GM21576 (cell line): ENCODE measurements around the gene ARMH4.

ENCODE experiments used
- ATAC-seq: cut with Tn5 transposase; IDR thresholded peaks from one replicate; pipeline ENCODE4 v1.9.1; 2021; ENCODE audit warnings: mild to moderate bottlenecking, moderate library complexity; ENCODE audit not compliant: unreplicated experiment

The ARMH4 gene

GRCh38 chr14:58060077-58060476 lies 91.9 kb downstream of the ARMH4 start:
- ATAC-seq, result no peak

- ATAC-seq, result no peak
These were observed 92.9 kb downstream of the ARMH4 start for GRCh38 chr14:58059126-58059525.

DNA sequence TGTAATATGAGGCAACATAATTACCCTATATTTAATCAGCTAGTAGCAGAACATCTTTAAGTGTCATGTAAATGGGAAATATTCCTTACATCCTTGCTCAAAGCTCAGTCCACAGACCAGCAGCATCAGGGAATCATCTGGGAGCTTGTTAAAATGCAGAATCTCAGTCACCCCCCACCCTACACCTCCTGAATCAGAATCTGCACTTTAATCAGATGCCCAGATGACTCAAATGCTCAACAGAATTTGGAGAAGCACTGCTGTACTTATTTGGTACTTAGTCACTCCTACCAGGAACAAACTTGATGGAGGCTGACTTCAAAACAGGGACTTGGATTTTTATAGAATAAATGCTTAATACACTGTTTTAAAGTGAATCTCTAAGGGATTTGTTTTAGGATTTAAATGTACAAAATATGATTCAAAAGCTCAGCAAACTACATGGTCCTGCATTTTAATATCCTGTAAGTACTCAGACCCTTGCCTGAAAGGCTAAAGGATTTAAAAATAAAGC lies 96.5 kb downstream of the ARMH4 start:
- ATAC-seq, result no peak

DNA sequence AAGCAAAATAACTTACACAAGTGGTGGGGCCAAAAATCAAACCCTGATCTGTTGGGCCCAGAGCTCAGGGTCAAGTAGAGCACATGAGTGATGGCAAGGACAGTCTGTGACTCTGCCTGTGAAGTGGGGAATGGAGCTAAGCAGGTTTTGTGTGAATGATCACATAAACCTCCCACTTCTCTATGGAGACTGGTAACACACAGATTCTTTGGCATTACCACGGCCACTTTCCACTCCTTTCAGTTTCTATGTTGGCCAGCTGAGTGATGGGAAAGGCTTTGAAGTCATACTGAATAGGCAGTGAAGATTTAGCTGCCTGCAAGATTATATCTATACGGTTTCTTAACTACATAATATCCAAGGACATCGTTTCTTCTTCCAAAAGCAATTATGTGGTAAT lies 97.9 kb downstream of the ARMH4 start:
- no peak for ATAC-seq

DNA sequence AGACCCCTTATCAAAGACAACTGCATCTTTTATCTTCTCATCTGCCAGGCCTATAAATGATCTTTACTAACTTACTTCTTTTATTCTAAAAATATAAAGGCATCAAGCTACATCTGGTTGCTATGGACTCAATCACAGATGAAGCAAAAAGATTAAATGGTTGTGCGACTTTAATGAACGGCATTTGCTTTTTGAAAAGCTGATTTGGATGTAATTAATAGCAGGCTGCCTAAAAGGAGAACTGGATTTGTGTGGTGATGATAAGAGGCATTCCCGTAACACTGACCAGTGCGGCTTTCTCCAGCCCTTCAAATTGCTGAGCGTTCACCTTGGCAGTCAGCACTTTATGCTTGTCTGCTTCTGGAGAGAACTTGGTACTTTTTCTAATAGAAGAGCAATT lies 103.8 kb downstream of the ARMH4 start:
- ATAC-seq, result no peak

DNA sequence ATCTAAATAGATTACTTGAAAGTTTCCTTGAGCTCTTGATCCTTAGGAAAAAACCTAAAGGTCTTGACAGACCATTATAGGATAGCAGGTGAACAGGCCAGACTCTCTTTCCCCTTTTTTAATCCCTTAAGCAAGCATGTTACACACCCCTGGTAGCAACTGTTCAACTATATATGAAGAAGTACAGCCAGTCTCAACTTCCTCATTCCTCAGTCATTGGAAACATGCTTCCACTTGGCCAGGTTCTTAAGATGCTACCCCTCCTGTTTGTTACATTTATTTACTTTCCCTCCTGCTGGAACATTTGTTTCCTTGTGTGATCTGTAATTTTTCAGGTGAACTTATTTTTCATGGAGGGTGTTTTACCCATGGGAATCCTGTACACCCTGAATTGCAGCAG lies 124.1 kb downstream of the ARMH4 start:
- no peak for ATAC-seq

- ATAC-seq, result no peak
These were observed 125.0 kb downstream of the ARMH4 start for GRCh38 chr14:58026967-58027366.

- no peak for ATAC-seq
These were observed 125.8 kb downstream of the ARMH4 start for GRCh38 chr14:58026219-58026618.

GRCh38 chr14:58014778-58015177 lies 137.2 kb downstream of the ARMH4 start:
- ATAC-seq, result no peak

- no peak for ATAC-seq
These were observed 149.4 kb downstream of the ARMH4 start for GRCh38 chr14:58002618-58003017.

DNA sequence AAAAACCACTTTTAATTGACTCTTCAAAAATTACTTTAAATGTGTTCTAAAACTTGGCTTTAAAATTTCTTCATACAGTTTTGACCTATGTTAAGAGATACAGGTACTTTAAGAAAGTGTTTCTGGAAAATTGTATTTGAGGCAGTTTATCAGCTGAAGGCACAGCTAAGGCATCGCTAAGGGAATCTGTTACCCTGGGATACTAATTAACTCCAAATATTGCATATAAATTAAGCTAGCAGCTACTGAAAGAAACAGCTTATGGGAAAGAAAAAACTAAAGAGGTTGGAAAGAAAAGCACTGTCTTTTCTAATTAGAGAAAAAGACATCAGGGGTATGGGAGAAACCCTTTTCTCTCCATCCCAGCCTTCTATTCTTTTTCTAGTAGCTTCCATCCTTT lies 152.0 kb downstream of the ARMH4 start:
- ATAC-seq, result no peak

GRCh38 chr14:57999471-57999870 lies 152.5 kb downstream of the ARMH4 start:
- ATAC-seq, result no peak

- ATAC-seq, result no peak
These were observed 153.2 kb downstream of the ARMH4 start for GRCh38 chr14:57998766-57999165.

GRCh38 chr14:57991353-57991752 lies 160.7 kb downstream of the ARMH4 start:
- ATAC-seq, result no peak

DNA sequence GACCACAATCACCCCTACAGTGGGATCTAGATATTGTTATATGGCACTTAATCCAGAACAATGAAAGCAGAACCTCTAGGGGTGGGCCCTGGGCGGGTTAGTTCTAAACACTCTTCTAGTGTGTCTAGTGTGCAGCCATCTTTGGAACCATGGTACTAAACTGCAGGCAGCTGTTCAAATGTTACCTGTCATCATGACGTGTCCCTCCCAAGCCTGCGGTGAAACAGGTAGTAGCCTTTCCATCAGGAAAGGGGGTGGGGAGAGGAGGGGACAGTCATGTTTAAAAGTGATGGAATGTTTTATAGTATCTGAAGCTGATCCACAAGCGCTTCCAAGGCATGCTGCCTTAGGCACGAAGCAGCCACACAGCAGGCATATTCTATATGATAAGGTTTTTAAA lies 163.6 kb downstream of the ARMH4 start:
- no peak for ATAC-seq

GRCh38 chr14:57987596-57988300 lies 164.3 kb downstream of the ARMH4 start:
- no peak for ATAC-seq

DNA sequence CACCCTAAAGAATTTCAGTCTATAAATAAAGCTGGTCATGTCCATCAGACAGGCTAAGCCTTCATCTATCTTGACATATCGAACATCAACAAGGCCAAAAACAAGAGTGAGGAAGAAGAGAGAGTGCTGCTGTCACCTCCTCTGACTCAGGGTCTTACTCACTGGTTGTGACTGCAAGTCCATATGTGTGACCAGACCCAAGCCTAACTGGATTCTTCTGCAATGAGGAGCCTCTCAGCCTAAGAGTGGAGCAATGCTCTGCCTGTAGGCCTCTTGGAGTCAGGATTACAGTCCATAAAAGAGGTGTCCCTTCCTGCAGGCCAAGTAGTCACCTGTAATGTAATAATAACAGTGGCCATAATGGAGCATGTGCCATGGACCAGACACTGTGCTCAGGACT lies 165.0 kb downstream of the ARMH4 start:
- ATAC-seq, result no peak

DNA sequence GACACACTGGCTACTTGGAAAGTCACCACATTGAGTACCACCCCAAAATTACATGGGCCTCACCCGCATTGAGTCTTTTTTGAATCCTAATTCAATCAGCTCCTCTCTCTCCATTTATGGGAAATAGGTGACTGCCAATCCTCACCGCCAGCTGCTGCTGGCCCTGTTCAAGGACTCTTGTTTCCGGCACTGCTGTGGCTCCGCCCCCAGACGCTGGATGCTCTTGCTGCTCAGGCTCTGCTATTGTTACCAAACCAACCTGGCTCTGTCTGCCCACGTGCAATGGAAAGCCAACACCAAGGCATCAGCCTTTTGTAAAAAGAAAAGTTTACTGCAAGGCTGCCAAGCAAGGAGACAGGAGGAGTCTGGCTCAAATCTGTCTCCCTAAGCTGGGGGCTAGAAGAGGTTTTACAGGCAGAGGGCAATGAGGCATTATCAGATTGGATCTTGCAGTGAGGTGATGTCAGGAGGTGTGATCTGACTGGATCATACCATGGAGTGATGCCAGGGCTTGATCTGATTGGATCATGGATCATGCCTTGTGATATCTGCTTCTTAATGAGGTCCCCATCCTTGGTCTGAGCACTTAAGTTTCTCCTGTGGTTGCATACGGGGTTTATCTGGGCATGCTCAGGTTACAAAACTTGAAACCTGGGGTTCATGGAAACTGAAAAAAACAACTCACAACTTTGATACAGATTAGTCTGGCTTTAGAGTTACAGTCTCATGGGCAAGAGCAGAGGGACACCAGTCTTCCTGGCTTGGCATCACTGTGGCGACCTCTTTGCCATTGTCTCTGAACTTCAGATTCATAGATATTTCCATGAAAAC lies 169.0 kb downstream of the ARMH4 start:
- ATAC-seq, result no peak

- ATAC-seq, result no peak
These were observed 170.0 kb downstream of the ARMH4 start for GRCh38 chr14:57981817-57982560.

DNA sequence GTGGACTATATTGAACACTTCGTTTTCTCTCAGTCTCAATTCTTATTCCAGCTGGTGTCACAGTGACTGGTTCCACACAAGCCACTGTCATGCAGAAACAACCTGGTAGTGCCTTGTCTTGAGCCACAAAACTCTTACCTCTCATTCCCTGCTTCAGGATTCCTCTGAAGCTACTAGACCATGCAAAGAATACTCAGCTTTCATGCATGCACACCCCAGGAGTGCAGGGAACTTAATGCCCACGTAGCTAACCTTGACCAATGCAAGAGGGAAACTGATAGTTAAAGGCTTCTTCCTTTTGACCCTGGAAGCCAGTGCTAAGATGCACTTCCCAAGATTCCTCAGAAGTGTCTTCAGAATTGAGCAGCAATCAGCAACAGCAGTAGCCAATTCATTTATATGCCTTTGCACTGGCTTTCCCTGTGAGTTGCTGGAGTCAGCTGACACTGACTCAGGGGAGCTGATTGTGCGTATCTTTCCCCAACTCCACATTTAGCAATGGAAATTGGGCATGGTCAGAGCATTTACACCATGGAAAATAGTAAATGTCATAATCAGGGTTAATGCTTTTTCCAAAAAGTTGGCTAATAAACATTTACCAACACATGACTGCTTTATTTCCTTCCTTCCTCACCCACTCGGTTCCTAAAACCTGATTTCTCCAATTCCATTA lies 172.5 kb downstream of the ARMH4 start:
- ATAC-seq, result no peak

- ATAC-seq, result no peak
These were observed 175.3 kb downstream of the ARMH4 start for GRCh38 chr14:57976701-57977100.
